ENCODE measurements around the gene ADGRG2.

- TF ChIP-seq CTCF (IDR thresholded peaks at IDR 0.05) (no peak), POLR2A (IDR thresholded peaks at IDR 0.05) (no peak)
These were observed 157.4 kb downstream of the ADGRG2 start for GRCh38 chrX:18964901-18965300.
